ENCODE measurements around the gene XG. TPM values are rescaled to one million over a fixed set of nuclear protein-coding genes. Genes with fewer than 3 reads are reported as not detected.

XG gene
- total RNA-seq, 2 donors from 2014 or later, result not detected

- no peaks in the 10 kb centered on the region for H3K9me3 Mint-ChIP-seq
- H3K27me3 Mint-ChIP-seq, result peaks cover 0 to 15% of the 10 kb centered on the region in 2 donors
- DNase-seq (ENCODE audit: low spot score), result no peak
- ATAC-seq, result no peak
- H3K4me3 Mint-ChIP-seq, result no peak overlapping the region
- H3K4me1 Mint-ChIP-seq (ENCODE audit: low read depth in 2 of 2), result no peaks in the 10 kb centered on the region
- H3K27ac Mint-ChIP-seq, result no peak overlapping the region
- H3K36me3 Mint-ChIP-seq, result no peaks in the 10 kb centered on the region
Observed at GRCh38 chrX:2862404-2862803, 110.6 kb downstream of the XG start.

GRCh38 chrX:2863646-2864045, 111.8 kb downstream of the XG start:
- ATAC-seq, result no peak
- Mint-ChIP-seq H3K4me1 (ENCODE audit: low read depth in 2 of 2) (no peaks in the 10 kb centered on the region), H3K9me3 (no peaks in the 10 kb centered on the region)

More at GRCh38 chrX:2863646-2864045, 111.8 kb downstream of the XG start:
- Mint-ChIP-seq H3K27ac (no peak overlapping the region), H3K36me3 (no peaks in the 10 kb centered on the region), H3K4me3 (no peak overlapping the region), H3K27me3 (peaks cover 0 to 11% of the 10 kb centered on the region in 2 donors)
- no peak for DNase-seq (ENCODE audit: low spot score)

Other genes with a start within 250 kb of the XG start
- gene CD99, start 60.7 kb upstream of the XG start, total RNA-seq, result 100 to 1,000 TPM; 121 to 159 TPM
- gene GYG2, start 76.9 kb downstream of the XG start, total RNA-seq, result not detected
- 10 to 100 TPM in 1 of 2 donors, 1 to 10 TPM in 1; 4.0 to 17.0 TPM for gene ARSD, start 177.3 kb downstream of the XG start, total RNA-seq

Data from natural killer cell treated with Interleukin-12 subunit alpha and Interleukin-12 subunit beta and Interleukin-15 and Interleukin-18, amount 100 ng/mL, for 72 hours (primary cell).